ENCODE results near the gene C8A.

C8A gene

GRCh38 chr1:56854521-56855099 lies at the start of gene C8A:
Gene C8A (plus strand): TSS chr1:56854797. CDS start chr1:56854902, 105 bp downstream.
- no peak for DNase-seq (ENCODE audit: low spot score)

GRCh38 chr1:56806804-56807203 lies 47.8 kb upstream of the C8A start:
- DNase-seq (ENCODE audit: low spot score), result no peak

GRCh38 chr1:56808410-56808809 lies 46.2 kb upstream of the C8A start:
- no peak for DNase-seq (ENCODE audit: low spot score)

- no peak for DNase-seq (ENCODE audit: low spot score)
Measured at GRCh38 chr1:56811331-56811730, 43.3 kb upstream of the C8A start.

- no peak for DNase-seq (ENCODE audit: low spot score)
Measured at GRCh38 chr1:56814205-56814604, 40.4 kb upstream of the C8A start.

GRCh38 chr1:56816264-56816663 lies 38.3 kb upstream of the C8A start:
- no peak for DNase-seq (ENCODE audit: low spot score)

- DNase-seq (ENCODE audit: low spot score), result no peak
Measured at GRCh38 chr1:56816909-56817308, 37.7 kb upstream of the C8A start.

- no peak for DNase-seq (ENCODE audit: low spot score)
Measured at GRCh38 chr1:56817716-56818463, 36.7 kb upstream of the C8A start.

- DNase-seq (ENCODE audit: low spot score), result no peak
Measured at GRCh38 chr1:56819387-56819899, 35.2 kb upstream of the C8A start, which contains the start of gene FYB2. Gene FYB2 (minus strand): TSS chr1:56819404. CDS start chr1:56819290, 114 bp downstream.

- peak; percentile 76 for DNase-seq (ENCODE audit: low spot score)
Measured at GRCh38 chr1:56820755-56821461, 33.7 kb upstream of the C8A start.

GRCh38 chr1:56821462-56821797 lies 33.2 kb upstream of the C8A start:
- no peak for DNase-seq (ENCODE audit: low spot score)

- no peak for DNase-seq (ENCODE audit: low spot score)
Measured at GRCh38 chr1:56824271-56824670, 30.3 kb upstream of the C8A start.

- DNase-seq (ENCODE audit: low spot score), result no peak
Measured at GRCh38 chr1:56824938-56825337, 29.7 kb upstream of the C8A start.

- DNase-seq (ENCODE audit: low spot score), result no peak
Measured at GRCh38 chr1:56825436-56825835, 29.2 kb upstream of the C8A start.

GRCh38 chr1:56827711-56828110 lies 26.9 kb upstream of the C8A start:
- no peak for DNase-seq (ENCODE audit: low spot score)

GRCh38 chr1:56830052-56830451 lies 24.5 kb upstream of the C8A start:
- DNase-seq (ENCODE audit: low spot score), result no peak

- DNase-seq (ENCODE audit: low spot score), result peak; percentile 89
Measured at GRCh38 chr1:56831871-56832693, 22.5 kb upstream of the C8A start.

GRCh38 chr1:56833088-56833487 lies 21.5 kb upstream of the C8A start:
- DNase-seq (ENCODE audit: low spot score), result no peak

GRCh38 chr1:56834137-56834900 lies 20.3 kb upstream of the C8A start:
- DNase-seq (ENCODE audit: low spot score), result no peak

GRCh38 chr1:56835657-56836056 lies 18.9 kb upstream of the C8A start:
- DNase-seq (ENCODE audit: low spot score), result no peak

- DNase-seq (ENCODE audit: low spot score), result no peak
Measured at GRCh38 chr1:56836359-56836758, 18.2 kb upstream of the C8A start.
